GM18870 (cell line): ENCODE results near the gene IGFBP5.

Experiments used
- ATAC-seq: cut with Tn5 transposase; IDR thresholded peaks from one replicate; pipeline ENCODE4 v1.9.1; 2021; ENCODE audit warnings: moderate library complexity; ENCODE audit not compliant: unreplicated experiment

IGFBP5 gene

DNA sequence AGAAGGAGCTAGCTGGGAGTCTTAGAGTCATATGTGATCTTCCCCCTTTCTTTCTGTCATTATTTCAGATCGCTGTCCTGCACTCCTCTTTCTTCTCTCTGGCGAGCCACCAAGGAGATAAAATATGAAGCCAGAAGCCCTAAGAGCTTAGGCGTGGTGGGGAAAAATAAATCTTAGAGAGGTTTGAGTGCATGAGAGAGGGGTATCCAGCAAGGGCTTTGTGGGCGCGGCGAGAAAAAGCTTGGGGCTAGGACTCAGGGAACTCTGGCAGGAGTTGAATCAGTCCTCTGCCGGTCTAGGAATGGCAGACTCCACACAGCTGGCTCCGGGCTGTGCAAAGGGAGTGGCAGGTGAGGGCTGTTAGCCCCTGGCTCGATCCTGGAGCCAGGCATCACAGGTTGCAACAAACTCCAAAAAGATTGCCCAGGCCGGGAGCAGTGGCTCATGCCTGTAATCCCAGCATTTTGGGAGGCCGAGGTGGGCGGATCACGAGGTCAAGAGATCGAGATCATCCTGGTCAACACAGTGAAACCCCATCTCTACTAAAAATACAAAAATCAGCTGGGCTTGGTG is 20.1 kb upstream of the IGFBP5 start:
- no peak for ATAC-seq

DNA sequence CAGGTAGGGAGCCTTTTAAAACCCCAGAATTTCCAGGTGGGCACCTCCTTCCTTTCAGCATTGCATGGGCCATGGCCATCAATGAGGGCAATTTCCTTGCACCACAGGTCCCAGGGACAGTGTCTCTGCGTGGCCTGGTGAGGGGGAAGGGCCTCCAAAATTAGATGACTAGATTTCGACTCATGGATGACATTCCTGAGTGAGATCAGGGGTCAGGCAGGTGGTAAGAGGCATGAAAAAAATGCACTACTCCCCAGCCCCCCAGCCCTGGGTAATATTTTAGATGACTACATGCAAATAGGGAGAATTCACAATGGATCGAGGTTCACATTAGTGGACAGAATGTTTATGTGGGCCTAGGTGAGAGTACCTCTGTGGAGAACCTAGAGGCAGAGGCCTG is 19.0 kb upstream of the IGFBP5 start:
- ATAC-seq = no peak

DNA sequence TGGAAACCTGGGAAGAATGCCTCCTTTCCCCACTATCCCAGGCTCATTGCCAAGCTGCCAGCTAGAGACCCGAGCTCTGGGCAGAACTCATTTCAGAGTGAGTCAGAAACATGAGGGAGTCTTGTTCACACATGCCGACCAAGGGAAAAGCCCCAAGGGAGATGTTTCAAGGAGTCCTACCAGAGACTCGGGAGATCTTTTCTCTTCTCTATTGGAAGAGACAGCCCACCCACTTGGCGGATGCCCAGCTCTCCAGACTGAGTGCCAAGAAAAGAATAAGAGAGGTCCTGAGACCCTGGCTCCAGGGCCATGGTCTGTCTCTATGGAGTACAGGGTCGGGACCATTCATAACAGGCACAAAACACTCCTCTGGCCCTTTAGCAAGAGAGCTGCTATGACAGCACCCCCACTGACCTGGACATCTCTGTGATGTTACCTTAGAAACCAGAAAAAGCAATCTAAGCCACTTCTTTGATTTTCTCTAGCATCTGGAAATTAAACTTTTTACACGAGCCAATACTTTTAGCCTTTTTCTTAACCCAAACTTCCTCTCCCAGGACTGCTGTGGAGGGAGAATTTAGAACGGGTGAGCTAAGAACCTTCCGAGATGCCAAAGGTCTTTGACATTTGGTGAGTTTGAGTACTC is 18.5 kb upstream of the IGFBP5 start:
- ATAC-seq = no peak

DNA sequence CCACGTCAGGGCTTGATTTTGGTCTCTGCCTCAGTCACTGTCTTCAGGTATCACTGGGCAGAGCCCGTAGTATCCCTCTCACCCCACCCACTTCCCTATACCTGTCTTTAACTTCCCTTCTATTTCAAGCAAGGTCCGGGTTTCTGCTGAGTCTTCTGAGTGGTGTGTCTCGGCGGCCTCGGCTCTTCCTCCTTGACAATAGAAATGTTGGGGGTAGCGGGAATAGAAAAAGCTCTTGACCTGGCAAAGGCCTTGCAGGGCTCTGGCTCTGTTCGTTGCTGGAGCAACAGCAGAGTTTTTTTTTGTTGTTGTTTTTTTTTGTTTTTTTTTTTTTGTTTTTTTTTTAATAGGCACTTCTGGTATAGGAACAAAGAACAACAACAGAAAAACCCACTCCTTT is 16.0 kb upstream of the IGFBP5 start:
- no peak for ATAC-seq

DNA sequence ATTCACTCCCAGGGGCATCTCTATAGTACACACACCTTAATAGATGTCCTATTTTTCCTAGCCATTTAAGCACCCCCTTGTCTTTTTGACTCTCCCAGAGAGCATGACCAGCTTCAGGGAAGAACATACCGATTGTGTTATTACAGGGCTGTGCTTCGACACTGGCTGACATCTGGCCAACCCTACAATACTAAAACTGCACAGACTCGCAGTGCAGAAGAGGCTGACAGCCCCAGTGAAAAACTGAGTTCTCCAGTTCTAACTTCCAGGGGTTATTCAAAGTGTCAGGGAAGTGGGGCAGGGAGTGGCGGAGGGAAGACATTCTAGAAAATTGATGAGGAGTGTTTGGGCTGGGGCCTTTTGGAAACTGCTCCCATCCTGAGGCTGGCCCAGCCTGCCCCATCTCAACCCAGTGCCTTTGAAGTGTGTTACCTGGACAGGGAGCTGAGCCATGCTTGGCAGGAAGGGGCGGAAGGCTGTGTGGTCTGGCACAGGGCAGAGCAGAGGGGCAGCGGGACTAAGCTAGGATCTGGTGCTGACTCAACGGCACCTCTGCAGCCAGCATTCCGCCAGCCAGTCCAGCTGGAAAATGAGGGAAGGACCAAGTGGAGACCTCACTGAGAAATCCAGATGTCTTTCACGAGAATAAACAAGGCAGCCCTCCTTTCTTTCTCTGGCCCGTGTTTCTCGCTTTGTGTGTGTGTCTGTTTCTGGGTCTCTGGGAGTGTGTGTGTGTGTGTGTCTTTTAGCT is 15.4 kb upstream of the IGFBP5 start:
- ATAC-seq = no peak

DNA sequence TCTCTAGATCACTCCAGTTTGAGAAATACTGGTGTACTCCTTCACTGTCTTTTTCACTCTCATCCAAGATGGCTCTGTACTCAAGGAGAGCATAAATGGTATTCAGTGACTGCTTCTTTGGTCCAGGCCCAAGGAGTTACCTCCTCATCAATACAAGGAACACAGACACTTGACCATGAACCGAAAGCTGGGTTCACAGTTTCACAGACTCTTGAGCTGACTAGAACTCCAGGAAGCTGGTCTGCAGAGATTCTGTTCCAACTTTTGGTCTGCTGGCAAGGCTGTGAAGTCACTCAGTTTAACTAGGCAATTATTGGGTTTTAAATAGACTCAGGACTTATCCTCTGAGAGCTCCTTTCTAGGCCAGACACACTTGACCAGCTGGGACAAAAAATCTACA is 7.4 kb upstream of the IGFBP5 start:
- ATAC-seq = no peak

DNA sequence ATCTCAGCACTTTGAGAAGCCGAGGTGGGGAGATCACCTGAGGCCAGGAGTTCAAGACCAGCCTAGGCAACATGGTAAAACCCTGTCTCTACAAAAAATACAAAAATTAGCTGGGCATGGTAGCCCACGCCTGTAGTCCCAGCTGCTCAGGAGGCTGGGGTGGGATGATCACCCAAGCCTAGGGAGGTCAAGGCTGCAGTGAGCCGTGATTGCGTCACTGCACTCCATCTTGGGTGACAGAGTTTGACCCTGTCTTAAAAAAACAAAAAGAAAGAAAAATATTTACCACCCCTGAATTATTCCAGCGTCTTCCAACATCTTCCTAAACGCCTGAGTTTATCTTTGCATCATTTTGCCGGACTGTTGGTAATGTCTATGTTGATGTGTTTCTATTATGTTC is 6.2 kb upstream of the IGFBP5 start:
- no peak for ATAC-seq

DNA sequence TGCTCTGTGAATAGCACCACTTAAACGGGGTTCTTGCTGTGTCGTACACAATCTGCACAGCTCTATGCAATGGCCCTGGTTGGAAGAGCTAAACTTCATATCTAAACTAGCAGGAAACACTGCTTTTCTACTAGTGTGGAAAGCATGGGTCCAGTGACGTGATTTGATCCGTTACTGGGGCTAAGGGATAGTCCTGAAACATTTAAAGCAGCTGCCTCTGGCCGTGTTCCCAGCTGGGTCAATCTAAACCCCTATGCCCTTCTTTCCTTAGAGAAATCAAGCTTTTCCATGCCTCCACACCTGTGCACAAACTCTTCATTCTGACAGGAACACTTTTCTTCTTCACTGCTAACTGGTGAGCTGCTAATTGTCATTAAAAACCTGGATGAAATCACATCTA is 5.4 kb upstream of the IGFBP5 start:
- ATAC-seq = no peak

DNA sequence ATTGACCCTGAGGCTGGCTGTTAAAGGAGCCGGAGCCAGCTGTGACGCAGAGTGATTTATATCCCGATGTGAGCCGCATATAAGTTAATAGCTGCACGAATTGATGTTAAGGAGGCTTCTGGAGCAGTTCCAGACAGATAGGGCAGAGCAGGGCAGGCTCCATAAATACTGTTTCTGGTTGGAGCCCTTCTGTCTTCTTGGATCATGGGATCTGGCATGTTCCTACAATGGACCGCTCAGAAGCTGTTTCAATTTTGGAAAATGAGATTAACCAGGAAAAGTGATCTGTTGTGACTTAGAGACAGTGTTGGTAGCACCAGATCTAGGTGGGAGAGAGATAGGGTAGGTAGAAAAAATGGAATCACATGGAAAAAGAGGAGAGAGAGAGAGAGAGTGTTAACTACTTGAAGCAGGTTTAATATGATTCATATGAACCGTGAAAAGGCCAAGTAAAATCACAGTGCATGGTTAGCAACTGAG is 4.8 kb upstream of the IGFBP5 start:
- ATAC-seq = no peak

DNA sequence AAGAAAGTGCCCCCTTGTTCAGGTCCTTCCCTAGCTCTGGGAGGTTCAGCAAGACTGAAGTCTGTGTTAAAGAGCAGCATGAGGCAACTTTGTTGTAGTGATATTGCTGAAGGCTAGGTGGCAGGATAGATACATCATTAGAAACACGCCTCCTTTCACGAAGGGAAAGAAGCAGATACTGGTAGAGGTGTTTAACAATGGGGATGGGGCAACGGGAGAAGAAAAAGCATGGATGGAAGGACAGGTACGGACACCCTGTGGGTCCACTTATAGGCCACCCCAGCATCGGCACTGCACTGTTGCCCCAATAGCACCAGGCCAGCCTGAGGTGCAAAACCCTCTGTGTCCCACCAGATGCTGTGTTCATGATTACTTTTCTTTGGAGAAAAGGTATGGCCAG is 3.5 kb upstream of the IGFBP5 start:
- ATAC-seq = peak; percentile 43

DNA sequence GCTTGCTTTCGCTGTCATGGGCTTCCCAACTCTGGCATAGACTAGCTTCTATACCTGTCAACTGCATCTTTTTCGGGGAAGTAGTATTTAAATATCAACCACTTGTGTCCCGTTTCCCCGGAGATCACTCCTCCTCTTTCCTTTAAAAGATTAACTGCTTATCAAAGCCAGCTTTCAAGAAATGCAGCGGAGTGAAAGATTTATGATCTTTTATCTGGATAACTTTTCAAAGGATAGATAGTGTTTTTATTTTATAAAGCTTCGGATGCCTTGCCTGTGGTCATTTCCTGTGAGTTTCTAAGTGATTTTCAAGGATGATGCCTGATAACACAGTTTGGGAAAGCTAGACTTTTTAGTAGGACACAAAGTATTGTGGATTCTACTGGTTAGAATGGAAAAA is 2.9 kb upstream of the IGFBP5 start:
- no peak for ATAC-seq

DNA sequence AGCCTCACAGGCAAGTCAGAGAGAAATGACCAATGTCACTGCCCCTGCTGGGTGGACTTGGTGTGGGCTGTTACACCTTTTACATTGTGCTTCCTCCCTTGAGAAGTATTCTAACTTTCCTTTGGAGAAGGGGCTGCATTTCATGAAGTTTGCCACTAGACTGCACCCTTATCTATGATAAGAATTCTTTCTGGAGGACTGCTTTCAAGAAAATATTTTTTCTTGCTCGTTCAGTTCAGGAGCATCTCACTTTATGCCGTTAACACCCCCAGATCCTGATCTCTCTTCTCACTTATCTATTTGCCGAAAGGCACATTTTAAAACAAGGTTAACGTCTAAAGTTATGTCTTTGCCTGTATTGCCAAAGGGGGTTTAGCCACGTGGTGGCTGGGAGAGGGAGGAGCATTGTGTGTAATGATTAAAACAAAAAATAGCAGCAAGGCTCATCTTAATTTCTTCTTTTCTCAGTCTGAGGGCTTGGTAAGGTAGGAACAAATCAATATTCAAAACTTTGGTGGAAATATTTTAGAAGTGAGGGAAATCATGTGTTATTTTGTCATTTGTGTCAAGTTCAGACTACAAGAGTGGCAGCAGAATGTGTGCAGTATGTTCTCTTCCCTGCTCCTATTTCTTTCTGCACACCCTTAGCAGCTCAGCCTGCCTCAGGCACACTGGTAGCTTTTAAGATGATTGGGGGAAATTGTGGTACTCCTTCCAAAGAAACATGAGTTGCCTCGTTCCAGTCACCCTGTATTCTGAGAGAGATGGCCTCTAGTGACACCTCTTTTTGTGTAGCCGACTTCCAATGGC is 1.6 kb upstream of the IGFBP5 start:
- ATAC-seq = no peak

DNA sequence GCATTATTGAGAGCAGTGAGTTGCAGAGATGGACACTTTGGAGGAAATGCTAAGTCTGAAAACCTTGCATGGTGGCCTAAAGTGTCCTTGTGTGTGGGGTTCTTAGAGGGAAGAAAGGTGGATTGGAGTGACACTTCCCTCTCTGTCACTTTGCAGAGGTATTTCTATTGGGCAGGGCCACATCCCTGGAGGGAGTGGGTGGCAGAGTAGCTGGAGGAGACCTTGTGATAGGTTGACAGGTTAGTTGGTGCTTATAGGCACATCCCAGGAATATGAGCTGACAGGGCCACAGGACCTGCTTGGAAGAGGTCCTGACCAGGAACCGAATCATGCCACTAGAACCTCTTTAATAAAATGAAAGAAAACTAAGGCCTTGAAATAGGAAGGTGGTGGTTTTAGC is 972 bp upstream of the IGFBP5 start:
- no peak for ATAC-seq

DNA sequence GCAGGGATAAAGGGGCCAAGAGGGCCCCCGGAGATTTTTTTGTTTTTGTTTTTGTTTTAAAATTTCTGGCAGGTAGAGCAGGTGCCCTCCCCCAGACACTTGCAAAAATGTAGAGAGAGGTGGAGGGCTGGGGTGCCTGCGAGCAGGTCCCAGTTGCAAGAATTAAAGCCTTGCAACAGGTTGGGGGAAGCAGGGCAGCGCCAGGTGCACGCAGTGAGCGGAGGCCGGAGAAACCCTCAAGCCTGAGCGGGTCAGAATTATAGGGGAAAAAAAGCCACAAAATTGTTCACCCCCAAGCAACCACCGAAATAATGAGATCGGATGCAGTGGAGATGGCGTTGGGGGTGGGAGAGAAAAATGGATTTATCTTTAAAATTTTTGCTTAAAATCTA is 527 bp downstream of the IGFBP5 start:
- ATAC-seq = no peak

DNA sequence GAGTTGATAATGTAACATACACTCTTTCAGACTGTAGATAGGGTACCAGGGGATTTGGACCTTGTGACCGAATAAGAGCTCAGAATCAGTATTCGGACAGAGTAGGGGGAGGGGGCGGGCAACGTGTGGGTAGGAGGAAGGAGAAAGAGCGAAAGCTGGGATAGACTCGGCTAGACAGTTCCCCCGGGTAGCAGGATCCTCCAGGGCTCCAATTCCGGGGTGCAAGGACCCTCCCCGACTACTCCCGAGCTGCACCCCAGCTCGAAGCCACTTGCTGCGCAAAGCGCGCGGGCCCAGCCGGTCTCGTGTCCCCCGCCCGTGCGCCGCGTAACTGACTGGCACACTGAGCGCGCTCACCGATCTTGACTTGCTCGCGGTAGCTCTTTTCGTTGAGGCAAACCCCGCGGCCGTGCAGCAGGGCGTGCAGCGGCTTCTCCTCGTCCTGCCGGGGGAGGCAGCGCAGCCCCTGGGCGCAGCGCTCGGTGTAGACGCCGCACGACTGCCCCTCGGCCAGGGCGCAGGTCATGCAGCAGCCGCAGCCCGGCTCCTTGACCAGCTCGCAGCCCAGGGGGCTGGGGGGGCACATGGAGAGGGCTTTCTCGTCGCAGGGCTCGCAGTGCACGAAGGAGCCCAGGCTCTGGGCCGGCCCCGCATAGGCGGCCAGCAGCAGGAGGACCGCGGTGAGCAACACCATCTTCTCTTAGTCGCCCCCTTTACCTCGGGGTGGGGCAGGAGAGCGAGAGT is 1.1 kb downstream of the IGFBP5 start:
- ATAC-seq = no peak

DNA sequence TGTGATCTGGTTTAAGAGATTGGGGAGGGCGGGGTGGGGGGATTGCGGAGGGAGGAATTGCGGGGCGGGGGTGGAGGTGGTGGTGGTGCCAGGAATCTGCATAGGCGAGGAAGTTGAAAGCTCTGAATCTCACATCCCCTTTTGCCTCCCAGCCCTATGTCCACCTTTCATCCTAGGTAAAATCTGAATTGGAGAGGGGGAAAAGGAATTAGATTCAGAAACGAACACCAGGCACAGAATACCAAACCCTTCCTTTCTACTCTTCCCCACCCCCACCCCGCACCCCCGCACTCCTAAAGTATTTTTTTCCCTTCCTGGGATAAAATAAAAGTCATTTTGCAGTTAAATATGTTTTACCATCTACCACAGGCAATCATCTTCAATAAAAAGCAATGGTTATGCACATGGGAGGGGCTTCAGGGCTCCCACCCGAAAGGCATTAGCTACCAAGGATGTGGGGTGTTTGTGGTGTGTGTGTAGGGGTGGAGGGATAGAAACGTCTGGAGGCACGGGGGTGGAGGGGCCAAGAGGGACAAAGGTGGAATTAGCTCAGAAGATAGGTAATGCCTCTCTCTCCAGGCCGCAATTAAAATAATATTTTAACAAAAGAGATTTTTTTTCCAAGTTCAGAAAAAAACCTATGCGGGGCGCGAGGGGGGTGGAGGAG is 1.8 kb downstream of the IGFBP5 start:
- no peak for ATAC-seq

DNA sequence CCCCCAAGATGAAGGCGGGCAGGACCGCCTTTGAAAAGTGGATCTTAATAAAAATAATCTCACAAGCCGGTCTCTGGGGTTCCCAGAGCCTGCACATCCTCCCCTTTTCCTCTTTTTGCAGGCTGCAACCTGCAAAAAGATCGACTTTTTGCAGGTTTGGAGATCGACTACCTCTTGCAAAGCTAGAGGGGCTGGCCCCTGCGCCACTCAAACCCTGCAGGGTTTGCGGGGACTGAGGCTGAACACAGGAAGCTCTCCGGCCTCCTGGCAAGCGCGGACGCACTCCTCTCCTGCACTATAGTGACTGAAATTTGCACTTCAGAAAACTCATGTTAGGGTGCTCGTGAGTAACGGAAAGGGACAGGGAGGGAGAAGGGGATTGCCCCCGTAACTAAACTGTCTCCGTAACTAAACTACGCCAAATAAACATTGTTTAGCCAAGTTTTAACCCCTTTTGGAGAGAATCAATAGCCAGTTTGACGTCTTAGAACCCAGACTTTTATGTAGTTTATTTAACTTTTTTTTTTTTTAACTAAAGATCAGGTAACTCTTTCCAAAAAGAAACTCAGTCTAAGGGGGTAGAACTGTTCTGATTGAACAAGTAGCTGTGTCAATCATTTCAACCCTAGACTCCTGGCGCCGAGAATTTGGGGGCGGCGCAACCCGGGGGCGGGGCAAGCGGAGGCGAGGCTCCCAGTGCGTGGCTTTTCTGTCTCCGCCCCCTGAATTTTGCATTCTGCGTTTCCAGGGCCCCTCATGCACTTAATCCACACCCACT is 2.5 kb downstream of the IGFBP5 start:
- ATAC-seq = no peak

DNA sequence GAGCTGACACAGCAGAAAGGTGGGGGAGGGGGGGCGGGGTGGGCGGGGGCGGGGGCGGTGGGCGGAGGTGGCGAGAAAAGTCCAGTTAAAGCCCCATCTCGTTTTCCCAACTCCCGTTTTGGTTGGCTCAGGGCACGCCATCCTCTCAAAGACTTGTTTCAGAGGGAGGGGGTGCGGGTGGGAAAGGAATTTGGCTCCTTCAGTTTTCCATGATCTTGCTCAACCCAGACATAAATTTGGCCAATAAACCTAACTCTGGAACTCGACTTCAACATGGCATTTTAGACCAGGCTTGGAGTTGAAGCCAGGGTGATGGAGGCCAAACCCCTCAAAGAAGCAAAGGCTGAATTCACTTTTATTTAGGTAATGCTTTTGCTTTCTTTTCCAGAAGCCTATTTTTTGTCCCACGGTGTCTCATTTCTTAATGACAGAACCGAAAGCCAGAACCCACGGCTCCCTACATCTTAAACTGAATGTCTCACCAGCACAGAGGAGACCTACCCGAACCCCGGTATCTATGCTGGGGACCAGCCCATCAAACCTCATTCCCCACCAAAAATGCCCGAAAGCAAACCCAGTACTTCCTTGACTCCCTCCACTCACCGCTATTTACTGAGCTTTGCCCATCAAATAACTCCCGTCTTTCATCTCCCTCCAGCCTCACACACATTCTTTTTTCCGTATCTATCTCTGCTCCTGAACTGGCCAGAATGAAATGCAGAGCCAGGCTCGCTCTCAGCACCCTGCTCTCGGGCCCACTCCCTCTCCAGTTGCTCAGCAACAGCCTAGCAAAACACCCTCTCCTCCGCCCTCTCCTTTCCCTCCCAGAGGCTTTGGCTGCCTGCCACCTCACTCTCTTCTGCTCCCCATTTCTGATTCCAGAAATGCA is 4.3 kb downstream of the IGFBP5 start:
- ATAC-seq = no peak

DNA sequence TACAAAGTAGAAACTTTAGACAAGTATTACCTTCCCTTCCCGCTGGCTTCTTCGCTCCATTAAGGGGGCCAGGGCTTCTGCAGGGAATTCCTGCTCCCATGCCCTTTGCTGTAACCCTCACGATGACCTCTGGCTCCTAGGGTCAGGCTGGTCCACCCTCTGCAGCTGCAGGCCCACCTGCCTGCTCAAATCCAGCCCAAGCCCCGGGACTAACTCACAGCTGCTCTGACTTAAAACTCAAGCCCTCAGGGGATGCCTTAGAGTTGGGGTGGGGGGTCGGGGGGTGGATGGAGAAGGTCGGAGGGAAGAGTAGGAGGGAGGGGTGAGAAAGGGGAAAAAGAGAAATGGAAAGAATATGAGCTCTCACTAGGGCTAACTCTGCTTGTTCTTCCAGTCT is 4.9 kb downstream of the IGFBP5 start:
- no peak for ATAC-seq
